COLO668 (cell line): ENCODE measurements around the gene PIRT.
"Not testable (repeated sequence)": the region's sequence is repeated elsewhere in the genome, so short reads cannot be mapped to it uniquely, and the experiment has no call there.

ENCODE experiments used
- DNase-seq: peaks from one replicate; lab custom pipeline; 2025; ENCODE audit not compliant: unreplicated experiment; lab: John Stamatoyannopoulos, UW

PIRT gene

DNA sequence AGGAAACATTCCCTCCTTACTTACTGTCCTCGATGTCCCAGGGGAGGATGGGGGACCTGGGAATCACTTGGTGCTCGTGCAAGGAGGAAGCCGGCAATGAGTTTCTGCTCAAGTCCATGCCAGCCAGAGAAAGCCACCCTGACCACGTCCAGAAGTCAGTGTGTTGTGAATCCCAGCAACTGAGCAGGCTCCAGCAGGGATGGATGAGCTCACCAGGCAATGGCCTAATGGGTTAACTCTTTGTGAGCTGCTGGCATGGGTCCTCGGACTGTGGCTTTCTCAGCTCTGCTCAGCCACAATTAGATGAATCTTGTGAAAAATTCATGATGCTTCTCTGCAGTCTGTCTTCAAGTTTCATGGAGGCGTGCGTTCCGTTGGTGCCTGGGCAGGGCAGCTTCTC is at the start of gene PIRT:
PIRT (minus strand) TSS at position 167 of the 400 bp plus-strand sequence. CDS start 12,442 bp downstream, outside the sequence.
- DNase-seq, result no peak

DNA sequence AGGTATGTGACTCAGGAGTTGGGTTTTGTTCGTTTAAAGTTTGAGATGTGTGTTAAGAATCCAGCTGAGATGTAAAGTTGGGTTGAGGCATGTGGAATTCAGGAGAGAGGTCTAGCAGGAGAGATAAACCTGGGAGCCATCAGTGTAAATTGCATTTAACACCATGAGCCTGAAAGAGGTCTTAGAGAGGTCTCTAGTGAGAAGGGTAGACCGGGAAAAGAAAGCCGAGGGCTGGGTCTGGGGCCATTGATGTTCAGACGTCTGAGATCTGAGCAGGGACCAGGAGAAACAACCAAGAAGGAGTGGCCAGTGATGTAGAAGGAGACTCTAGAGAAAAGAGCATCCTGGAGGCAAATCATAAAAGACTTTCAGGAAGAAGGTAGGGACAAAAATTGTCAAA is 44.1 kb upstream of the PIRT start:
- DNase-seq, result no peak

DNA sequence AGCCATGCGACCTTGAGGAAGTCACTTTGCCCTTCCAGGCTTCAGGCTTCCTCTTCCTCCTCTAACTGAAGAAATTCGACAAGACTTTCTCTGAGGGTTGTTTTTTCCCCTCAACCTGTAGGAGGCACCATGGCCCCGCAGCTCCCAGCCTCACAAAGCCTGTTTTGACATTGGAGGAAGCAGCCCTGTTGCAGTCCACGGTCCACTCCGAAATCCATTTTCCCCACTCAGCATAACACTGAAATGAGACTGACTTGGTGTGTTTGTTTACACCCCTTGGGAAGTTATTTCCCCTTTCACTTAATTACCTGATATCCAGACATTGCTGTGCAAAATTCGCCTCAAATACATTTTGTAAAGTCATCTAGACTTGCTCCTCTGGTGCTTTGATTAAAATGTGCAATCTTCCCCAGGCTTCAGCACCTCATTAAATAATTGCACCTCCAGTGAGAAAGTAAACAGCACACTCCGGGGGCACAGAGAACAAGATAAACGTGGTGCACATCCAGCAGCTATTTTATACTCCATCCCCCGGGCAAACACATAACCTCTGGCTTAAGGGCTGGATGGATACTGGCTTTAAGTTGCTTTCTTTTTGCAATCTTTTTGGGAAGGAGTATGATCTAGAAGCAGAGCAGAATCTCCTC is 41.4 kb upstream of the PIRT start:
- no peak for DNase-seq

DNA sequence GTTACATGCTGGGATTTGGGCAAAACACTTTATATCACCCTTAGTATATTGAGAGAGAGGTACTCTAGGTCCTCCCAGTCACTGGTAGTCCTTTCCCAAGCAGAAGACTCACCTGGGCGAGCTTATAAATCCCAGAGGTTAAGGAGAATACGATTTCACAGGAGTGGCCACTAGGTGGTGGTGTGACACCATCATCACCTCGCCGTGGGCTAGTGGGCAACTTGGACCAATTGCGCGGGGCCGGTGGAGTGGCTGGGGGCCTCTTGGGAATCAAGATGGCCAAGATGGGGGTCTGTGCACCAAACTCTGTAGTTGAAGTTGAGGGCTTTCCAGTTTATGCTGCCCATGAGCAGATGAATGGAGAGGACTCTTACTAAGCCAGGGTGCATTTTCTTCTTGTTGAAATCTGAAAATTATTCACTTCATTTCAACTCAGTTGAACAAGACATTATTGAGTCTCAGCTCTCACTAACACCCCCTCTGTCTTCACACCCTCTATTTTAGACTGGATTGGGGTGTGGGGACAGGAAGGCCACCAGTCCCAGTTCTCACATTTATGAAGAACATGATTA is 38.2 kb upstream of the PIRT start:
- peak; percentile 21 for DNase-seq

DNA sequence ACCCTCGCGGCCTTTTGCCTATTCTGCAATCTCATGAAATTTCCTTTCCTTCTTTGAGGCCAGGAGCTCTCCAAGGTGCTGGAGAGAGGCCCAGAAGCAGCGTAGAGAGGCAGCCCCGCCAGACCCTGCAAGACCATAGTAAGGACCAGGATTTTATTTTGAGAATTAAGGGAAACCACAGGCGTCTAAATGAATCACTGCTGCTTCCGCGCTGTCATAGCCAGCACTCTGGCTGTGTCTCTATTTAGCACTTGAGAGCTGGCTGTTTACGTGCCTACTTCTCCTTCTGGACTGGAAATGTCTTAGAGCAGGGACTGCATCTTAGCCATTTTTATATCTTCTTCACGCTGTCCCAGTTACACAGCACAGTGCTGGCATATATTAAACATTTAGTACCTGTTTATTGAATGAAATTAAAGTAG is 37.6 kb upstream of the PIRT start:
- DNase-seq, result no peak

DNA sequence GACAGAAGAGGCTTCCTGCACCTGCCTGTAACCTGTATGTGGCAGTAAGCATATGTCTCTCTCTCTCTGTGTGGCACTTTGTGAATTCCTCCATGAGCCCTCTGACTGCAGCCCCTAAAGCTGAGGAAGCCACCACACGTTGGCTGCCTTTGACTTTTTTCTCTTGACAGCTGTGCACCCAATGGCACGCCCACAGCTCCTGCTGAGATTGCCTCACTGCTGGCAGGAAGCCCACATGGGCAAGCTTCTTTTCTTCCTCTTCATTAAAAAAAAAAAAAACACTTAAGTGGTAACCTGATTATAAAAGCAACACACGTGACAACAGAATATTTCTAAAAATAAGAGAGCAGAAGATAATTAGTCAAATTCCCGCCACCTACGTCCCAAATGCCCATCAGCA is 34.0 kb upstream of the PIRT start:
- DNase-seq, result no peak

DNA sequence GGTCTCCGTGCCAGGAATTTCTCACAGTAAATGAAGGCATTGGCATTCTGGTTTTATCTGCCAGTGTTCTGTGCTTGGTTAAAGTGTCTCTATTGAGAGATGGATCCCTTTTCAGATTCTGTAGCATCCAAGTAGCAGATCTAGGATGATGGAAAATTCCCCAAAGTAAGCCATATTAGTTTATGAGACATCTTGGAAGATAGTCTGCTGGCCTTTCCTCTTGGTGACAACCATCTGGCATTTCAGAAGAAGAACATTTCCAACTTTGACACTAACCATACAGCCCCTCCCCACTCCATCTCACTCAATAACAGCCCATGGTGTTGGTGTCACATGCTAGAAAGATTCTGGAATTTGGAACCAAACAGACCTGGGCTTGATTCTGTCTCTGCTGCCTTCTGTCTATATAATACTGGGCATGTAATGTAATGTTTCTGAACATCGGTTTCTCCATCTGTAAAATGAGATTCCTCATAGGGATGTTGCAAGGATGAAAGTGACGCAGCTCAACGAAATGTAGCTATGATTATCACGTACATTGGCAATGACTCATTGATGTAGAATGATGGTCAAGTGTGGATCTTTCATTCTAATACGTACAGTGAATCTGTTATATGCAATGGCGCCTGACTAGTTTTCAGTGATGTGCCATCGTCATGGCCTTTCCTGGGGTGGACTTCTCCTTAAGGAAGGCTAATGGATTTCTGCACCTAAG is 32.6 kb upstream of the PIRT start:
- DNase-seq, result no peak

DNA sequence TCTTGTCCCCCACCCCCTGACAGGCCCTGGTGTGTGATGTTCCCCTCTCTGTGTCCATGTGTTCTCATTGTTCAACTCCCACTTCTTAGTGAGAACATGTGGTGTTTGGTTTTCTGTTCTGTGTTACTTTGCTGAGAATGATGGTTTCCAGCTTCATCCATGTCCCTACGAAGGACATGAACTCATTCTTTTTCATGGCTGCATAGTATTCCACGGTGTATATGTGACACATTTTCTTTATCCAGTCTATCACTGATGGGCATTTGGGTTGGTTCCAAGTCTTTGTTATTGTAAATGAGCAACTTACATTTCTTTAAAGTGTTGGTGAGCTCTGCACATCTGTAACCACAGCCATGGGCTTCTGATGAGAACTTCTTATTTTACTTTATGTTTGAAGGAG is 30.9 kb upstream of the PIRT start:
- DNase-seq, result not testable (repeated sequence)

DNA sequence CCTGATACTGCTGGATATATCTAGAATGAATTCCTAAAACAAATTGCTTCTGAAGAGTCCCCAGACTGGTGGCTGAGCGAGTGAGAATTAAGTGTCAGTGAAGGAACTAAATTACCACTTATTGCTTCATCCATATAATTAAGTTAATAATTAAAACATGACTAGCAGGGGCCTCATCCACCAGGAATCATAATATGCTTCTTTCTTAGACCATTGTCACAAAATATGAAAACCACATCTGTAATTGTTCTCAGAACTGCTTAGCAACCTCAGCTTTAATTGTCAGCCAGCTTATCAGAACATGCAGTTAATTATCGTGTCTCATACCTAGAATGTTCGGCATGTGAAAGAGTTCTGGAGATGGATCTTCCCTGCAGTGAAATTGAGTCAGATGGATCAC is 21.2 kb upstream of the PIRT start:
- no peak for DNase-seq

DNA sequence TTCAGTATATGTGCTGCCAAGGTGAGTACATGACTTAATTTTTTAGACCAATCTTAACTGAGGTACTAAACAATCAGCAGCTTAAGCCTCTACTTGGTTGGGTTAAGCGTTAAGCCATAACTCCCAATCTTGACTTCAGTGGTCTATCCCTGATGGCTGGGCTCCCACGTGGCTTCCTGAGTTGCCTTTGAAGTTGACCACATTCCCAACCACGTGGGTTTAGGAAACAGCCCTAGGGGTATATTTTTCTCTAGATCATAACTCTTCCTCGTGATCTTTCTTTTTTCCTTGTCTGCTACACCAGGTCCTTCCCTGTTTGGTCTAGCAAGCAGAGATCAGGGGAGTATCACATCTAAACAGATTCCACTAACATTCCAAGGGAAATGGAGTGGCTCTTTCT is 20.1 kb upstream of the PIRT start:
- DNase-seq, result no peak

DNA sequence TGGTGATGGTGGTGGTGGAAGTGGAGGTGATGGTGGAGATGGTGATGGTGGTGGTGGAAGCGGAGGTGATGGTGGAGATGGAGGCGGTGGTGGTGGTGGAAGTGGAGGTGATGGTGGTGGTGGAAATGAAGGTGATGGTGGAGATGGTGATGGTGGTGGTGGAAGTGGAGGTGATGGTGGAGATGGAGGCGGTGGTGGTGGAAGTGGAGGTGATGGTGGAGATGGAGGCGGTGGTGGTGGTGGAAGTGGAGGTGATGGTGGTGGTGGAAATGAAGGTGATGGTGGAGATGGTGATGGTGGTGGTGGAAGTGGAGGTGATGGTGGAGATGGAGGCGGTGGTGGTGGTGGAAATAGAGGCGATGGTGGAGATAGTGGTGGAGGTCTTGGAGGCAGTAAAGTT is 8.7 kb upstream of the PIRT start:
- DNase-seq, result not testable (repeated sequence)

DNA sequence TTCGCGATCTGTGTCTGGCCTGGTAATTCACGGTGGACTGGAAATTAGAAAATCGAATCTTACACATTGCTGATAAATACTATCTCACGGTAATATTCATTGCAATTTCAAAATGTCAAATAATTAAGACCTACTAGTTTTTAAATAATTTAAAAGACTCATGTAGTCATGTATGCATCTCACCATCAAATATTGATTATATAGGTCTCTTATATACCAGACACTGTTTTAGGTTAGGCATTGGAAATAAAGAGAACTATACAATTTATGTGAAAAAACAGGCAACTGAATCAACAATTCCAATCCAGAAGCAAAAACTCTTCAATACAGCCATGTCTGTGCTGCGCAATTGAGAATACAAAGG is 7.5 kb upstream of the PIRT start:
- DNase-seq, result no peak

DNA sequence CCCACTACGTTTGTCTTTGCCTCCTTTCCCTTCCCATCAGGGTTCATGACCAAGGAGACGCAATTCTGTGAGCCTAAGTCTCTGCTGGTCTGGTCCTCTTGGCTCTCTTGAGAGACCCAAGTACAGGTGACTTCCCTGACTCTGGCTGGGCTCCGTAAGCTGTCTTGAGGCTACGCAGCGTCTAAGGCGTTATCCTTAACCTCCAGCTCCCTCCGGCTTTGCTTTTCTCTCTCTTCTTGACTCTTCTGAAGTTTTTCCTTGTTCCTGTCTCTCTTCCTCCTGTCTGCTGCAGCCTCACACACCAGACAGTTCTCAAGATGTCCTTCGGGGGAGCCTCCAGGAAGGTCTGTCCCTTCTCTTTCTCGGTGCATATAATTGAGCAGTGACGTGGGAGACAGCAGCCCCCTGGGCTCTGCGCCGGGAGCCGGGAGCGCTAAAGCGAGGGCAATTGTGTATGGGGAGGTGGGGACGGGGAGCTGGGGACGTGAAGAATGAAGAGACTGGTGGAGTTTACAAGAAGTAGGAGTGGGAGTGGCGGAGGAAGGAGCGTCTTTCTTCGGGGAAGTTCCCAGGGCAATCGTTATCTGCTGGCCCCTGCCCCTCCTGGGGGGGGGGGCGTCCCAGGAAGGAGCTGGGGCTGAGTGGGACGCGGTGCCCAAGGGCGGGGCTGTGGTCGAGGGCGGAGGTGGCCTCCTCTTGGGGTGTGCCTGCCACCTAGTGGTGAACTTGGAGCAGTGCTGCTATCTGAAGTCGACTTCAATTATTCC is 6.9 kb upstream of the PIRT start:
- peak; percentile 19 for DNase-seq

DNA sequence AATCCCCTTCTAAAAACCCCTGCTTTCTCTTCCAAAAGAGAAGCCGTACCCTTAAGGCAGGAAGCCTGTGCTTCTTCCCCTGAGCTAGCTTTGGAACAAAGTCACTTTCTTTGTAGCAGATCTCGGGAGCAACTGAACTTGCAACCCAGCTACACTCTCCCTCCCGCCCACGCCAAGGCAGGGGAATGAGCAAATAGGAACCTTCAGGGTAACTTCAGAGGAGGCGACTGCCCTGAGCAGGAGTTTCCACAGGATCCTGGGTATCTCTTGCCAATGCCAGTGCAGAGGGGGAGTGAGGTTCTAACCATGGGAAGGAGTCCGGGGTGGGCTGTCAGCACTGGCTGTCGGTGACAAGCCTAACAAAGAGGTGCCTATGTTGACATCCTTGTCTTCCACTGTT is 5.9 kb upstream of the PIRT start:
- no peak for DNase-seq

DNA sequence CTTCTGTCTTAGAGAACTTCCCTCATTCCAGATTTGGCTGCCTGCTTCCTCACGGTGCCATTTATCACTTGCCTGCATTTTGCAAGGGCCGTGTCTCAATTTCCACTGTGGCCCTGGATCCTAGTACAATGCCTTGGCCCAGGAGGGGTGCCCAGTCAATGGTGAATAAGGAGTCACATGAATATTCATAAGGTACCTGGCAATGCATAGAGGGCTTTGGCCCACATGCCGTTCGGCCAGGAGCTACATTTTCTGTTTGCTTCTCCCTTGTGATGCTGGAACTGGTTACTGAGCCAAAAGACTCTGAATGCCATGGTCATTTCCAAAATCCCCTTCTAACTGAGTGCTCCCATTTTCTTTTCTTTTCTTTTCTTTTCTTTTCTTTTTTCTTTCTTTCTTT is 4.8 kb upstream of the PIRT start:
- DNase-seq, result no peak

DNA sequence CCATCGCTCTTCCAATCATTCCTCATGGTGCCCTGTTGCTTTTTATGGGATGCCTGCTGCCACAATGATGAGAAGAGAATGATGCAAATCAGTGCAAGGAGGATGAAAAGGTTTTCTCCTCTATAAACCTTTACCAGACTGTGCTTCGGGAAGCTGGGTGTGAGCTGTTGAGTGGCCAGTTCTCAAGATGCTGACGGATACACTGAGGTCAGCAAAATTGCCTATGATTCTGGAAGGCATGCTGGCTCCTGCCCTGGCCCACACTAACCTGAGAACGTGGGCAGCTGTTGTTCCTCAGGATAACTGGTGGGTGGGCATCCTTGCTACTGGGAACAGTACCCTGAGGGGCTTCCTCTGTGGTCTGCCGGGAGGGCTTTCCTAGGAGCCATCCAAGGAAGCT is 795 bp upstream of the PIRT start:
- no peak for DNase-seq

DNA sequence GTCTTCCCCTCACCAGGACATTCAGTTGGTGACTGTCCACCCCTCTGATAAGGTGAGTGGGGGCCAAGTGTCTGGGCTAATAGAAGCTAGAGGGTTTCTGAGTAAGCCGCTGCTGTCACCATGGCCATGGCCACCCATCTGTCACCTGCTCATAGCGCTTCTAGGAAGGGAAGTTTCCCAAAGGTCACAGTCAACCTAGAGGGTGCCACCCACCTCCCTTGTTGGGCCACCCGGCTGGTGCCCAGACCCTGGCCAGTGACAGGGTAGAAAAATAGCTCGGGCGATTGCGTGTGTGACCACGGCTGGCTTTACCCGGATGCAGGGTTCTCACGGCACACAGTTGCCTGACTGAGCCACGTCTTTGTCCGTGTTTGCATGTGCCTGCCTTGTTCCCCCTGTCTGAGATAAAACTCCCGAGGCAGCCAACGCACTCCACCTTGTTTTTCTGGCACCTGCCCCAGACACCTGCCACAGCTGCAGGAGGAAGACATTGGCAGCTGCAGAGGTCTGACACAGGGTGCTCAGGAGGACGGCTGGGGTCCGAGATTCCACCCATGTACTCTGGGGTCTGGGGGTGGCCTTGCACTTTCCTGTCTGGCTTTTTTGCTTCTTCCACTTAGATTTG is 809 bp downstream of the PIRT start:
- no peak for DNase-seq

DNA sequence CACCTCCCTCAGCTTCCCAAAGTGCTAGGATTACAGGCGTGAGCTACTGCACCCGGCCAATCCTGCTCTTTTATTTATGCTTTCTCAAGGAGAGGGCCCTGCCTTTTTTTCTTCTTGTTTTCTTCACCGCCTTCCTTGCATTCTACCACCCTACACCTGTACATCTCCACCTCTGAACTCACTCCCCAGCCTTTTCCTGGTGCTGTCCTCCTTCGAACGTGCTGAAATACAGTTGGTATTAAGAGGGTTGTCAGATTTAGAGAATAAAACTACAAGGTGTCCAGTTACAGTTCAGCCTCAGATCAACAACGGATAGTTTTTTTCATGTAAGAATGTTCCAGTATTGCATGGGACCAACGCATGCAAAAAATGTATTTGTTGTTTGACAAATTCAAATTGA is 1.7 kb downstream of the PIRT start:
- DNase-seq, result no peak

DNA sequence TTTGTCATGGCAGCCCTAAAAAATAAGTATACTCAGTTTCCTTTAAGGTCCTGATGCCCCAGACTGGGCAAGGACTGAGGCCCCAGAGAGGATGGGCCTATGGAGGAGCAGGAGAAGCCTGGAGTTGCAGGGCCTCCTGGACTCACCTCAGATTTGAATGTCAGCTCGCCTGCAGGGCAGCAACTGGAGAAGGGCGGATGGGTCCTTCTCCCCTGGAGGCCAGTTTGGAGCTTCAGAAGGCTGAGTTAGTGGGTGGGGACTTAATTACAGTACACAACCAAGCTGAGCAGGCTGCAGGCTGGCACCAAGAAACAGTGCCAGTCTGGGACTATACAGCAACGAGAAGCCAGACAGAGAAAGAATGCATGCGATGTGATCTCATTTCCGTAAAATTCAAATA is 6.2 kb downstream of the PIRT start:
- no peak for DNase-seq

DNA sequence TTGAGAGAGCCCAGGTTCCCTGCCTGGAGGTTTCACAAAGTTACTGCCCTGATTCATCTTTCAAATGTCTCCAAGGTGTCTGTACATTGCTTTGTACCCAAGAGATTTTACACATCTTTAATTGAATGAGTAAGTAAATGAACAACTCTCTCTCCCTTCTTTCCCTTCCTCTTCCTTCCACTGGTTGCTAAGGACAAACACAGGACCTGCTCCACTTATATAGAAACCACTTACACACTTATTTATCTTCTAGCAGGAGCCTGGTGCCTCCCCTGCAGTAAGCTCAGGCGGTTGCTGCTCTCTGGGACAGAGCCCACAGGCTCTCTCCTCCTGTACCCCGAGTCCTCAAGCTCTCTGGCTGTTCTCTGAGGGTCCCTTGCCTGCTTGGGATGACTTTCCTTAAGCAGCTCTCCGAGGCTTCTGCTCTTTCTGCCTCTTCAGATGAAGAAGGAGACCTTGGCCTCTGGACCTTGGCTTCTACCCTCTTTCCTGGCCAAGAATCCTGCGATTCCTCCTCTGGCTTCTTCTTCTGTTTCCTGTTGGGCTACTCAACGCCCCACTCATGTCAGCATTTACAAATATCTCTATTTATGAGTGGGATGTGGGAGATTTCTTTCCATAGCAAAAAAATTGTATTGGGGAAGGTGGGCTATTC is 9.9 kb downstream of the PIRT start:
- no peak for DNase-seq

DNA sequence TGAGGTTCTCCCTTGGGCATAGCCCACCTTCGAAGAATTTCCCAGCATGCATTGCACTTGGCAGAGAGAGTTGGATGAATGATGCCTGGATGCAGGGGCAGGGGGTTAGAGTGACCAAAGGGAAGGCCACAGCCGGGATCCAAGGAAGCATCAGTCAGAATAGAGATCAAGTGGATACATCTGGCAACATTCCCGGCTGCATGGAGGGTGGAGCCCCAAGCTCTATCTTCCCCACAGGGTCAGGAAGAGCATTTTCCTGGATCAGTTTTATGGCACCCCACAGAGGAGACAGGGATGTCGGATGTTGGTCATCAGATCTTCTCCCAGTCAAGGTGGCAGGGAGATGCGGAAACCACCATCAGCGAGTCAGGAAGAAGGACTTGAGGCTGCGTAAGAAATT is 13.0 kb downstream of the PIRT start:
- DNase-seq, result no peak
